Stimulated activated CD8-positive, alpha-beta memory T cell treated with anti-CD3 and anti-CD28 coated beads, Interleukin-15, amount 100 ng/mL, for 48 hours (primary cell): ENCODE measurements around the gene DERL2.

Source experiments
- DNase-seq, 2 donors: peaks; one replicate each; pipeline ENCODE4 v3.0.0-alpha.2; 2020; ENCODE audit warnings: low read depth in 2 of 2

The DERL2 gene

DNA sequence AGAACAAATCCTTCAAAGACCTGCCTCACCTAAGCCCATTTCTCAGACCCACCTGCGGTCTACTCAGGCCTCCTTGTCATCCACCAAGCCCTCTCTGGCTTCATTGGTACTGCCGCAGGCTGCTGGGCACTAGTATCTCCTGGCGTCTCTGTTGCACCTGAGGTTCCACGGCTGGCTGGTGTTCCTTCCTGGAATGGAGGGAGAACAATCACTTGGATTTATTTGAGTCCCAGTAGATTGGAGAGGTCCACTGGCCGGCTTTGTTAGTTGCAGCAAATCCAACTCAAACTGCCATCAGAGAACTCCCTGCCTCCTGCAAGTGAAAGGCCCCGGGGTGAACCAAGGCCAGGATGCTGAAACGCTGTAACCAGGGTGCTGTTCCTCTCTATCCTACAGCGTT lies 15.7 kb upstream of the DERL2 start:
- DNase-seq = no peak

DNA sequence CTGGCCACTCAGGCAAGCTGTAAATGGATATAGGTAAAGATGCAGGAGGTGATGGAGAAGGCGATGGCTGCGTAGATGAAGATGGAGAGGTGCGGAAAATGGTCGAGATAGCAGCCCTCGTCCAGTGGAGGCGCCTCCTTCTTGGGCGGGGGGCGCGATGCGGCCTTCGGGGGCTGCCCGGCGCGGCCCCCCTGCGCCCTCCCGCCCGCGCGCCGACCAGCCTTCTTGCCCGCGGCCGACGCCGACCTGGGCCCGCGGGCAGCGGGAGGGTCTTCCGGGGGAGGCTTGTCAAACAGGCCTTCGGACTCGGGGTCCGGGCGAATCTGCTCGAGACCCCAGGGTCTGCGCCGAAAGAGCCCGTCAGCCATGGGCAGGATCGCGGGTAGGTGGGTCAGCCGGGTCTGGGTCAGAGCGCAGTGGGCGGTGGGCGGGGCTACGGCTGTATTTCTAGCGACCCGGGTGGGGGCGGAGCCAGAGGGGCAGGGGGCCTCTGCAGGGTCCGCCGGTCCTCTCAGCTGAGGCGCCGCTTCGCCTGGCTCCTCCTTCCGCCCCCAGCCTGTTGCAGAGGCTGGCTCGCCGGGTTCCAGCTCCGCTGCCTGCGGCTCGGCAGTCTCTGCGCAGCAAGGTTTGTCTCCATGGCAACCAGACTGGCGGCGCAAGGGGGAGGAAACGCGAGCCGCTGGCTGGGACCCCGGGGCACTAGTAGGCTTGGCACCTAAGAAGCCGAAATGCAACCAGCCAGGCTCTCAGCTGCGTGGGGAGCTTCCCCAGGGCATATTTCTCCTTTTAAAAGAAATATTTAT lies 14.8 kb upstream of the DERL2 start:
- DNase-seq = peak; percentile 68 to 76

DNA sequence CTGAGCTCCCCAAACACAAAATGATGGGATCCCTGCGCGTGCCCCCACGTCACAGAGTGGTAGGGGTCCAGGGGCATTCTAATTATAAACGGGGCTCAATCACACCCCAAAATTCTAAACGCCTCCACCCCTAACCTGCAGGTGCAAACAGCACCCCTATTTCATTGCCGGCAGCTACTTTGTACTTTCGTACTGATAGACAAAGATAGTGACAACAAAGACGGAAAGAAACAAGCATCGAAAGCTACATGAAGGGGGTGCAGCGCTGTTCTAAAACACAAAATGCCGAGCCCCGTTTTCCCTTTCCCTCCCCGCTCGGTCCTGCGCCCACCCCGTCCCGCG lies 14.2 kb upstream of the DERL2 start:
- DNase-seq = no peak

GRCh38 chr17:5499476-5500231 lies 13.7 kb upstream of the DERL2 start:
- DNase-seq = no peak

DNA sequence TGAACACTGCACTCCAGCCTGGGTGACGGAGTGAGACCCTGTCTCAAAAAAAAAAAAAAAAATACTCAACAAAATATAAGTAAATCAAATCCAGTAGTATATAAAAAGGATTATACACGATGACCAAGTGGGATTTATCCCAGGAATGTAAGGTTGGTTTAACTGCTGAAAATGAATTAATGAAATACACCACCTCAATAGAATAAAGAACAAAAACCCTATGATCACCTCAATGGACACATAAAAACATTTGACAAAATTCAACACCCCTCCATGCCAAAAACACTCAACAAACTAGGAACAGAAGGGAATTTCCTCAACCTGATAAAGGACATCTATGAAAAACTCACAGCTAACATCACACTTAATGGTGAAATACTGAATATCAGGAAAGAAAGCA lies 7.0 kb upstream of the DERL2 start:
- no peak for DNase-seq

DNA sequence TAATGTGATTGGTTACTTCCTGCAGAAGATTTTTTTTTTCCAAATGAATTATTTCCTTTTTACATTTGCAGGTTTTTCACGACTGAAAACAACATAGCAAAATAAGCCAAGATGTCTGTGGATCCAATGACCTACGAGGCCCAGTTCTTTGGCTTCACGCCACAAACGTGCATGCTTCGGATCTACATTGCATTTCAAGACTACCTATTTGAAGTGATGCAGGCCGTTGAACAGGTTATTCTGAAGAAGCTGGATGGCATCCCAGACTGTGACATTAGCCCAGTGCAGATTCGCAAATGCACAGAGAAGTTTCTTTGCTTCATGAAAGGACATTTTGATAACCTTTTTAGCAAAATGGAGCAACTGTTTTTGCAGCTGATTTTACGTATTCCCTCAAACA lies 2.8 kb upstream of the DERL2 start:
- DNase-seq = no peak

DNA sequence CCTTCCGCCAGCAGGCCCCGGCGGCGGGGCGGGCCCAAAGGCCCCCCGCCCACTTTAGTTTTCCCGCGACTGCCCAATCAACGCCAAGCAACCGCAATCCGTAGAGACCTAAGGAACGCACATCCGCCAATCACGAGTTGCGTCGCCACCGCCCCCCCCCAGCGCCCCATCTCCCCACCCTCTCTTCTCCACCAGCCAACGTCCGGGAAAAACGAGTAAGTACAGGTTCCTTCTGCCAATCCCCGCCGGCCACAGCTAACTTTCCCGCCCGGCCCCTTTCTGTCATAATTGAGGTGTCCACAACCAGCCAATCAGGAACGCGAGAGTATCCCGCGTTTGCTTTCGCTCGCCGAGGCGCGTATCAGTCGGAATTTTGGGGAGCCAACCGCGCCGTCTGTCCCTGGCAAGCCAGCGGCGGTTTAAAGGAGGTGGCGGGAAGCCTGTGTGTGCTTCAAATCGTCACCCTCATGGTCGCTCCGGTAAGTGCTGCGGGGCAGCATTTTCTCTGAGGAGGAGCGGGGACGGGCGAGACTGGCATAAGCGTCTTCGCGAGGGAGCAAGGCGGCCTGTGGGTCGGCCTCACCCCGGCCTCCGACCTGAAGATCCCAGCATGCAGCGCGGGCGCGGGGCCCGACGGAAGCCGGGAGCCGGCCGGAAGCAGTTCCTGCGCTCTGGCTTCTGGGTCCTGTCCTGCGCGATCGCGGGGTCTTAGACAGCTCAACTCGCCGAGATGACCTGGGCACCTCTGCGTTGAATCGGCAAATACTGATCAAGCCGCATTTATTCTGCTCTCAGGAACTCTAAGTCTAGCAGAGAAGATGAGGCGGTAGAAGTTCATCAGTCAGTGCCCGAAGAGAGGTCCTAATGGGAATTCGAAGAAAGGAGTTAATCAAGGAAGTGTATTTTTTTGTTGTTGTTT lies 487 bp upstream of the DERL2 start, which contains the start of gene MIS12:
MIS12 (plus strand) TSS at position 361 of the 919 bp plus-strand sequence. CDS start 2,297 bp downstream, outside the sequence.
- peak; percentile 94 to 97 for DNase-seq

DNA sequence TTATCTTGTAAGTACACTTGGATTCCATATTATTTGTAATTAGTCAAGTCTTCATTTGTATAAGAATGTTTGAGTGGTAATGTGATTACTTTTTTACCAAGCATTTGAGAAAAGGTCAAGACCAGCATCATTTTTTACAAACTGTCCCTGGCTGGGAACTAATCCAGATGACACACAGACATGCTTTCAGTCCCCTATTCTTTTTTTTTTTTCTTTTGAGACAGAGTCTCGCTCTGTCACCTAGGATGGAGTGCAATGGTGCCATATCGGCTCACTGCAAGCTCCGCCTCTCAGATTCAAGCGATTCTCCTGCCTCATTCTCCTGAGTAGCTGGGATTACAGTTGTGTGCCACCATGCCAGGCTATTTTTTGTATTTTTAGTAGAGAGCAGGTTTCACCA lies 4.5 kb downstream of the DERL2 start:
- DNase-seq = no peak

DNA sequence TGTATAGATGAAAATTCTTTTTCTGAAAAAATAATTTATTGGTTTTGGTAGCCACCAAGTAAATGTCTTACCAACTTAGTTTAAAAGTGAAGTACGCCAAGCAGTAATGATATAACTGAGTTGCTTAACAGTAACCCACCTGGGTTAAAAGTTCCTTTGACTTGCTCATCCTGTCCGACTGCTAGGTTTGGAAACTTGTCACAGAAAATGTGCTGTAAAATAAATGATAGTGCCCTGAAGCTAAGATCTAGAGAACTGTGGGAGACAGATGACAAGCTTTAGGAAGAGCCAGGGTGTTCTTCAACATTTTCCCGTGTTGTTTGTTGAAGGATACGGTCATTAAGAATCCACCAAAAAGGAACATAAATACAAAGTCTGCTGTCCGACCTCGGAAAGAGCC lies 5.0 kb downstream of the DERL2 start:
- DNase-seq = no peak

GRCh38 chr17:5478992-5479391 lies 7.0 kb downstream of the DERL2 start:
- DNase-seq = no peak

DNA sequence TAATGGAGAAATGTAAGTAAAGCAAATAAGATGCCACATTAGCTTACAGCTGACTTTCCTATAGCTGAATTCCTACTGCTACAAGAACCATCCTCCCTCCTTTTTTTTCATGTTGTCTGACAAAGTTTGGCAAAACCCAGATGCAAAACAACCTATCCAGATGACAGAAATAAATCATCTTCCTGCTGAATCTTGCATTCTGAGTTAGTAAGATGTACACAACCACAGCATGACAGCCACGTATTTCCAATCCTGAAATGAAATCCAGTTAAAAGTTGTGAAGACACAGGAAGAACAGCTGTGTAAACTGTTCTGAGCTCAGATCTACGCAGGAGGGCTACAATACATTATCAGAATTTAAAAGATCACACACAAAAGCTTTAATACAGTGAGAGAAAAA lies 12.1 kb downstream of the DERL2 start:
- no peak for DNase-seq

DNA sequence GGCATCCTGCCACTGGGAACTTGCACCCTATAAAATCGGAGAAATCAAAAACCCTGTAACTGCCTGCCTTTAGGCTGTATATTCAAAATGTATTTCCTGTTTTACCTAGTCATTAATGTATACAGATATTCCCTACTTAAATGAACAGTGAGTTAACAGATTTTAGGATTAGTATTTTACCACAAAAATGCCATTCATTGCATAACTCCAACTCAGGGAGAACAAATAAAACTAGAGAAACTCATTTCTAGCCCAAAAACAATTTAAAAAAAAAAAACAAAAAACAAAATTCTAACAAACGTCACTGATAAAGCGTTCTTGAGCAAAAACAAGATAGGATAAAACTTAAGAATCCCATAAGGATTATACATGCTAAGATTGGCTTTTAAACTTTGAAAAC lies 13.5 kb downstream of the DERL2 start:
- DNase-seq = no peak

GRCh38 chr17:5468075-5468473 lies 17.9 kb downstream of the DERL2 start:
- DNase-seq = no peak

DNA sequence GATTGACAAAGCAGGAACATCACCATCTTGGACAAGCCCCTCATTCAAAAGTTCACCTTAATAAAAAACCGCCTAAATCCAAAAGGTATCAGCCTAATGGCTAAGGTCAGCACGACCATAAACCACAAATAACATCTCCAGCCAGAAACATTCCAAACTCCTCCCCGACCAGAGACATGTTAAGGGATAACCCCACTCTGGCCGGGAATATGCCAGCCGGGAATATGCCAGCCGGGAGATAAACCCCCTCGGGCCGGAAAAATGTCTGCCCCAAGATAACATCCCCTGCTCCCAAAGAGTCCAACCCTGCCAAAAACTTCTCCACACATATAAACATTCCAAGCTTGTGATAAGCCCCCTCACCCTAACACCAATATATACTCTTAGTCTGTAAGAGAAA lies 18.6 kb downstream of the DERL2 start:
- no peak for DNase-seq

- DNase-seq = no peak
These were observed 19.7 kb downstream of the DERL2 start for GRCh38 chr17:5466295-5466694.

DNA sequence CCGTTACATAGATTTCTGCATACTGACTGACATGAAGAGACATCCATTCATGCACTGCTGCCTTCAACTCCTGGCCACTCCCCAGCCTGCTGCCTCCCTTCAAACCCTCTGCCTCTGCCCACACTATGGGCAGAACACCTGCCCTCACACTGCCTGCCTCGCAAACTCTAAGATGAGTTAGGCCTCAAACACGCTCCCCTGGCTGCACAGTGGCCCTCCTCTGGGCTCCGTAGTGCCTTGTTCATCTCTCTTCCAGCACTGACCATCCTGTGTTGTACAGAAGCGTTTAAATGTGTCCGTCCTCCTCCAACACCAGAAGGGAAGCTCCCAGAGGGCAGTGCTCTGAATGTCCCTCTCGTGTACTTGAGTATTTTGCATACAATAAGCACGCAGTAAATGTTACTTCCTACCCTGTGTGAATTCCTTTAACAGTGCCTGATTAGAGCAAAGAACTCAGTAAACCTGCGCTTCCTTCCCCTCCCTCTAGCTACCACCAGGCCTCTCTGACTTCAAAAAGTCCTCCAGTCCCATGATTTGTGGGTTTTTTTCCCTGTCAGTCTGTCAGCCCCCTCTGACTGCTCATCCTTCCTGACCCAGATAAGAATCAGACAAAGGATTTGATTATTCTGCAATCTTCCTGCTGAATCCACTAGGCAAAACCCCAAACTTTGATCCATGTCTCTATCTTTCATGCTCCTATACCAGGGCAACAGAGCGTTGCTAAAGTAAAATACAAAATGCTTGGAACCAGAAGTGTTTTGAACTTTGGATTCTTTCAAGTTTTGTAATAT lies 21.1 kb downstream of the DERL2 start:
- DNase-seq = no peak

GRCh38 chr17:5446786-5447185 lies 39.2 kb downstream of the DERL2 start:
- no peak for DNase-seq

GRCh38 chr17:5444209-5444608 lies 41.8 kb downstream of the DERL2 start:
- no peak for DNase-seq

DNA sequence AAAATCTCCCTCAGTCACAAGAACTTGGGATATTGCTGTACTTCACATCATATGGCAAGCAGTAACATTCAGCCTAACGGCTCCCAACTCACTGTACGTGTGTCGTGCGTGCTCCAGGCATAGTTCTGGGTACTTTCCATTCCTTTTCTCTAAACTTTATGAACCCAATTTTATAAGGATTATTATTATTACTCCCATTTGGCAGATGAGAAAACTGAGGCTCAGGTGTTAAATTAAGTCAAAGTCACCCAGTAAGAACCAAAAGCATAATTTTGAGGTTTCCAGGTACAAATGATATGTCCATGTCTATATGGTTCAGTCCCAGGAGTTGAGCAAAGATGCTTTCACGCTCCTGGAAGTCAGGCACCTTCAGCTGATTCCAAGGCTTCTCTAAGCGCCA lies 42.2 kb downstream of the DERL2 start:
- no peak for DNase-seq

DNA sequence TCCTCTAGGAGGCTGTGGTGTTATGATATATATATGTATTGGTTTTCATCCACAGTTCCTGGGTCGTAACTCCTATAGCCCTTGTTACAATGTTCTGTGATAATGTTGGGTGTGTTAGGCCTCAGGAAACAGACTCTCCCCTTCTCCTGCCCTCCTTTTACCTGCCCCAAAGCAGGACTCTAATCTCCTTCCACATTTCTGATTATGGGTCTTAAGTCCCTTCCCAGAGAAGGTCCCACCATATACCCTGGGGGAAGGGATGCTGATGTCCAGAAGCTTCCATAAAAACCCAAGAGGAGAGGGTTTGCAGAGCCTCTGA lies 46.6 kb downstream of the DERL2 start:
- no peak for DNase-seq

DNA sequence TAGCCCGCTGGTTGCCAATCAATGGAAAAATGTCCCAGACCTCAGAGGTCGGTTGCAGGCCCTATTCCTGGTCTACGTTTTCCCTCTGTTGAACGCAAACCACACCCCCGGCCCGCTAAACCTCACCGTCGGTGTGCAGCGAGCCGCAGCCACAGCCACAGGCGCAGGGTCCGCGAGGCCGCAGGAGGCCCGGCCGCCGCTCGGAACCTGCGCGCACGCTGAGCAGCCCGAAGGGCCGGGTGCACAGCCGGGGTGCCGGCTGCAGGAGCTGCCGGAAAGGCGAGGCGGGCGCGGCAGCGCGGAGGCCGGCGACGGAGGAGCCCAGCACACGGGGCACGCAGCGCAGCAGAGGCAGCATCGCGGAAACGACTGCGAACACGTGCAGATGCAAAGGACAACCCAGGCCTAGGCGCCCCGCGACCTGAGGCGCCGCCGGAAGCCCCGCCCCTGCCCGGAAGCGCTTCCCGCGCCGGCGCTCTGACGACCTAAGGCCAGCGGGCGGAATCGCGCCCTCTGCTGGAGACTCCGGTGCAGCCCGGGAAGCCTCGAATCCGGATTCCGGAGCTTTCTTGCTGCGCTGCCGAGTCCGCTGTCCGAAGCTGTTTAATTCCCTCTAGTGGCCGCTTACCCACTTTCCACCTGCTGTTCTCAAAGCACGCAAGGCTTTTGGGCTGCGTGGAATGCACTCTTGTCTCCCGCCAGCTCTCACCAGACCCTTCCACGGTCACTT lies 47.1 kb downstream of the DERL2 start, which contains the start of gene C1QBP:
C1QBP (minus strand) TSS at position 440 of the 730 bp plus-strand sequence; CDS start at position 358, 82 bp downstream.
- DNase-seq = peak; percentile 86 to 87
